ENCODE measurements around the gene RPS19BP1.

- TF ChIP-seq CTCF (IDR thresholded peaks at IDR 0.05; ENCODE audit: insufficient read depth, low read length, poor library complexity, severe bottlenecking) (no peak), EZH2phosphoT487 (conservative IDR thresholded peaks at IDR 0.05; ENCODE audit: low read length) (no peak)
Observed at GRCh38 chr22:39558950-39559349, 26.4 kb upstream of the RPS19BP1 start.
